HCT116 (cell line): Measurements from ENCODE around the gene FSCN2.

Experiments
- CTCF ChIP-seq, 3 experiments: fragments of 200-600 bp in 1 of 3; sonication (generic) in 1 of 3; IDR thresholded peaks in 2 of 3; conservative IDR thresholded peaks in 1 of 3; 2 replicates each; pipeline ENCODE4 v1.5.1; 2012 to 2017; ENCODE audit warnings: low read depth in 2 of 3, low read length in 2 of 3, antibody characterized with exemption in 1 of 3, borderline replicate concordance in 1 of 3, control low read depth in 1 of 3, mild to moderate bottlenecking in 1 of 3, mixed read lengths in 1 of 3, mixed run types in 1 of 3, moderate library complexity in 1 of 3; ENCODE audit not compliant: insufficient read depth in 1 of 3
- EZH2phosphoT487 ChIP-seq: fragments of 200-600 bp; IDR thresholded peaks from 2 replicates; pipeline ENCODE4 v1.6.1; 2018; ENCODE audit warnings: antibody characterized with exemption, borderline replicate concordance
- POLR2A ChIP-seq: IDR thresholded peaks from 2 replicates; pipeline ENCODE4 v1.7.0; 2011; ENCODE audit warnings: borderline replicate concordance; ENCODE audit not compliant: insufficient read depth, insufficient read length; ENCODE audit errors: extremely low read depth
- RAD21 ChIP-seq: IDR thresholded peaks from 2 replicates; pipeline ENCODE4 v1.6.1; 2012; ENCODE audit warnings: low read depth, mild to moderate bottlenecking

GRCh38 chr17:81494626-81495377 lies 33.4 kb upstream of the FSCN2 start:
- TF ChIP-seq POLR2A (peak; percentile 13), CTCF (IDR thresholded peaks at IDR 0.05 in 2 of 3, conservative IDR thresholded peaks at IDR 0.05 in 1 of 3; ENCODE audit: borderline replicate concordance in 1 of 3, insufficient read depth in 1 of 3, low read depth in 2 of 3, low read length in 2 of 3) (no peak), EZH2phosphoT487 (no peak), RAD21 (no peak)
